Gastroesophageal sphincter (tissue), 4 donors: ENCODE data around the gene C1RL. TPM values are rescaled to one million over a fixed set of nuclear protein-coding genes. Genes with fewer than 3 reads are reported as not detected.

Source experiments
- ATAC-seq: fragments of 150-250 bp; one replicate; pipeline ENCODE4 v1.9.1; 2016; ENCODE audit warnings: mild to moderate bottlenecking, moderate library complexity
- H3K27ac ChIP-seq, 4 donors: fragments of 200-600 bp; sonication (generic) in 3 of 4; 1 replicate in 3 of 4; 2 replicates in 1 of 4; pipeline ENCODE4 v1.5.1; 2016 to 2019
- H3K27me3 ChIP-seq: fragments of 200-600 bp; sonication (generic); one replicate; pipeline ENCODE4 v1.5.1; 2019
- H3K36me3 ChIP-seq, 2 donors: fragments of 200-600 bp; sonication (generic); one replicate each; pipeline ENCODE4 v1.5.1; 2019; ENCODE audit warnings: control low read depth in 1 of 2
- H3K4me1 ChIP-seq, 3 donors: fragments of 200-600 bp; sonication (generic); 1 replicate in 2 of 3; 2 replicates in 1 of 3; pipeline ENCODE4 v1.5.1; 2016 to 2019; ENCODE audit warnings: control low read depth in 2 of 3
- H3K4me3 ChIP-seq, 2 donors: fragments of 200-600 bp; sonication (generic); one replicate each; pipeline ENCODE4 v1.5.1; 2019; ENCODE audit warnings: mild to moderate bottlenecking in 1 of 2, moderate library complexity in 1 of 2
- H3K9me3 ChIP-seq, 3 donors: fragments of 200-600 bp; sonication (generic); one replicate each; pipeline ENCODE4 v1.5.1; 2017 to 2019; ENCODE audit warnings: control low read depth in 2 of 3
- EP300 ChIP-seq: sonication (generic); formaldehyde crosslinking; IDR thresholded peaks from one replicate; pipeline ENCODE4 v1.6.1; 2017; ENCODE audit warnings: antibody characterized with exemption, mild to moderate bottlenecking
- POLR2A ChIP-seq, 2 donors: fragments of 450-650 bp; IDR thresholded peaks; one replicate each; pipeline ENCODE4 v1.6.1; 2017; ENCODE audit warnings: antibody characterized with exemption in 2 of 2, mild to moderate bottlenecking in 2 of 2, moderate library complexity in 1 of 2
- POLR2AphosphoS5 ChIP-seq: sonication (generic); formaldehyde crosslinking; IDR thresholded peaks from one replicate; pipeline ENCODE4 v1.6.1; 2017; ENCODE audit warnings: antibody characterized with exemption
- WGBS, 2 donors: methylation state at CpG; one replicate each; pipeline ENCODE4 v1.1.5; 2018; ENCODE audit warnings: low coverage in 1 of 2; 5-methylcytosine and 5-hydroxymethylcytosine counted together
- total RNA-seq, 4 donors: library from RNA; depleted of rRNA; stranded (reverse); fragments of >200 nt; gene quantifications; one replicate each; pipeline ENCODE4 v1.1.0, GENCODE V29; 2016
- TF ChIP-seq, protein P1 (sequence below), 4 experiments: fragments of 200-600 bp in 2 of 4; fragments of 450-650 bp in 2 of 4; sonication (generic) in 1 of 4; IDR thresholded peaks; one replicate each; pipeline ENCODE4 v1.5.1; 2017 to 2019; ENCODE audit warnings: antibody characterized with exemption in 4 of 4, mild to moderate bottlenecking in 2 of 4, moderate library complexity in 2 of 4

C1RL gene
- total RNA-seq, 4 donors from 2014 or later = 85.9 to 181 (median 103) TPM

DNA sequence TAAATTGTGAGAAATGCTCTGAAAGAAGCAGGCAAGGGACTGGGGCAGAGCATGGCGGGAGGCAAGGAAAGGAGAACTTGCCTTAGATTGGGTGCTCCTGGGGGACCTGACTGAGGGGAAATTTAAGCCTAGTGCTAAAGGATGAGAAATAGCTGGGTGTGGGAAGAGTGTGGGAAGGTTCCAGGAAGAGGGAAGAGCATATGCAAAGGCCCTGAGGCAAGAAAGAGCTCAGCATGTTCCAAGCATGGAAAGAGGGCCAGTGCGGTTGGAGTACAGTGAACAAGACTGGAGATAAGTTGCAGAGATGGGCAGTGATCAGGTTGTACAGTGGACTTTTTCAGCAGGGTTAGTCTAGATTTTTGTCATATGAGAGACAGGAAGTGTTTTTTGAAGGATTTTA, 30.2 kb upstream of the C1RL start:
- 86 to 92% methylated on average over 2 of the region's 2 CpGs for WGBS, 2 donors
- H3K27ac ChIP-seq = no peak overlapping the region
- H3K27me3 ChIP-seq = no peaks in the 10 kb centered on the region
- TF ChIP-seq POLR2AphosphoS5 (no peak), EP300 (no peak), POLR2A (IDR thresholded peaks at IDR 0.05) (no peak)
- TF ChIP-seq, protein P1, sequence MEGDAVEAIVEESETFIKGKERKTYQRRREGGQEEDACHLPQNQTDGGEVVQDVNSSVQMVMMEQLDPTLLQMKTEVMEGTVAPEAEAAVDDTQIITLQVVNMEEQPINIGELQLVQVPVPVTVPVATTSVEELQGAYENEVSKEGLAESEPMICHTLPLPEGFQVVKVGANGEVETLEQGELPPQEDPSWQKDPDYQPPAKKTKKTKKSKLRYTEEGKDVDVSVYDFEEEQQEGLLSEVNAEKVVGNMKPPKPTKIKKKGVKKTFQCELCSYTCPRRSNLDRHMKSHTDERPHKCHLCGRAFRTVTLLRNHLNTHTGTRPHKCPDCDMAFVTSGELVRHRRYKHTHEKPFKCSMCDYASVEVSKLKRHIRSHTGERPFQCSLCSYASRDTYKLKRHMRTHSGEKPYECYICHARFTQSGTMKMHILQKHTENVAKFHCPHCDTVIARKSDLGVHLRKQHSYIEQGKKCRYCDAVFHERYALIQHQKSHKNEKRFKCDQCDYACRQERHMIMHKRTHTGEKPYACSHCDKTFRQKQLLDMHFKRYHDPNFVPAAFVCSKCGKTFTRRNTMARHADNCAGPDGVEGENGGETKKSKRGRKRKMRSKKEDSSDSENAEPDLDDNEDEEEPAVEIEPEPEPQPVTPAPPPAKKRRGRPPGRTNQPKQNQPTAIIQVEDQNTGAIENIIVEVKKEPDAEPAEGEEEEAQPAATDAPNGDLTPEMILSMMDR (IDR thresholded peaks at IDR 0.05) = no peak
- H3K36me3 ChIP-seq = peaks cover 0 to 88% of the 10 kb centered on the region in 2 donors
- no peak for ATAC-seq
- H3K4me1 ChIP-seq = peaks cover 0 to 1% (median 0%) of the 10 kb centered on the region in 3 donors
- no peaks in the 10 kb centered on the region for H3K9me3 ChIP-seq
- H3K4me3 ChIP-seq = no peak overlapping the region

DNA sequence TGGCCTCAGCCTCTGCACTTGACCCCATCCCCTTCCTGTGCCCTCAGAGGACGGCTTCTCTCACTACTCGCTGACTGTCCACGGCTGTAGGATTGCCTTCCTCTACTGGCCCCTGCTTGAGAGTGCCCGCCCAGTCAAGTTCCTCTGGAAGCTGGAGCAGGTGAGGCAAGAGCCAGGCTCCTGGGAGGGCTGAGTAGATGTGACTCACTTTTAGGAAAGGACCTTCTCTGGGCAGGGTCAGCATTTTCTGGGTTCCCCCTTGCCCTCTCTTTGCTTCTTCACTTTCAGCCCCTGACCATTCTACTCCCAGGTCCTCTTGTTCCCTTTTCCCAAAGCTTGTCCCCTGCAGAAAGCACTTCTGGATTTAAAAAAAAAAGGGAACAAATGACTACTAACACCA, 28.9 kb upstream of the C1RL start:
- Histone ChIP-seq H3K4me3 (no peak overlapping the region), H3K27me3 (no peaks in the 10 kb centered on the region), H3K4me1 (no peaks in the 10 kb centered on the region), H3K9me3 (no peaks in the 10 kb centered on the region), H3K27ac (no peak overlapping the region), H3K36me3 (peaks cover 0 to 89% of the 10 kb centered on the region in 2 donors)
- ATAC-seq = no peak
- TF ChIP-seq POLR2AphosphoS5 (no peak), EP300 (no peak), POLR2A (IDR thresholded peaks at IDR 0.05) (no peak)
- TF ChIP-seq, protein P1 (IDR thresholded peaks at IDR 0.05) = no peak
- 43 to 50% methylated on average over 2 to 3 of the region's 4 CpGs for WGBS, 2 donors

DNA sequence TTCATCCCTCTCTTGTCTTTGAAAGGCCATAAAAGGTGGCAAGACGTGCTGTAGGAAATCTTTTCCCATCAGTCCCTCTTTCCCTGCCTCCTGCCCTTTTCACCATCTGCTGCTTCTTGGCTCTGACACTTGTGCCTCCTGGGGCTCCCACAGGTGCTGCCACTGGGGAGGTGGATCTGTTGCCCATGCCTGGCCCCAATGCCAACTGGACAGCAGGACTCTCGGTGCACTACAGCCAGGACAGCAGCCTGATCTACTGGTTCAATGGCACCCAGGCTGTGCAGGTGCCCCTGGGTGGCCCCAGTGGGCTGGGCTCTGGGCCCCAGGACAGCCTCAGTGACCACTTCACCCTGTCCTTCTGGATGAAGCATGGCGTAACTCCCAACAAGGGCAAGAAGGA, 27.7 kb upstream of the C1RL start:
- no peak for ATAC-seq
- H3K27ac ChIP-seq = no peak overlapping the region
- TF ChIP-seq, protein P1 (IDR thresholded peaks at IDR 0.05) = no peak
- no peak overlapping the region for H3K4me3 ChIP-seq
- 83 to 88% methylated on average over 1 of the region's 3 CpGs for WGBS, 2 donors
- H3K4me1 ChIP-seq = no peaks in the 10 kb centered on the region
- H3K27me3 ChIP-seq = no peaks in the 10 kb centered on the region
- H3K36me3 ChIP-seq = peaks cover 0 to 77% of the 10 kb centered on the region in 2 donors
- H3K9me3 ChIP-seq = no peaks in the 10 kb centered on the region

DNA sequence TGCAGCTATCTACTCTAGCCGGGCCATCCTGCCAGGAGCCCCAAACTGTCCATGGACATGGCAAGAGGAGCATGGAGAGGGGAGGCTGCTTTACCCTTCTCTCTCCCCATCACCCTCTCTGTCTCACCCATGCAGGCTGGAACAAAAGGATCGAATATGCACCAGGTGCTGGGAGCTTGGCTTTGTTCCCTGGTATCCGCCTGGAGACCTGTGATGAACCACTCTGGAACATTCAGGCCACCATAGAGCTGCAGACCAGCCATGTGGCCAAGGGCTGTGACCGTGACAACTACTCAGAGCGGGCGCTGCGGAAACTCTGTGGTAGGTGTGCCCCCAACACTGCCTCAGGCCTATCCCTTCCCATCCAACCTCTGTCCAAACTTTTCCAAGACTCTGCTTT, 27.1 kb upstream of the C1RL start:
- whole genome bisulfite sequencing, 2 donors = 60 to 94% methylated on average over 1 to 6 of the region's 7 CpGs
- Histone ChIP-seq H3K36me3 (peaks cover 0 to 71% of the 10 kb centered on the region in 2 donors), H3K4me1 (peaks cover 0 to 5% (median 2%) of the 10 kb centered on the region in 3 donors), H3K4me3 (no peak overlapping the region), H3K9me3 (no peaks in the 10 kb centered on the region), H3K27me3 (no peaks in the 10 kb centered on the region), H3K27ac (no peak overlapping the region)
- TF ChIP-seq, protein P1 (IDR thresholded peaks at IDR 0.05) = no peak
- no peak for TF ChIP-seq EP300
- no peak for TF ChIP-seq POLR2AphosphoS5
- no peak for TF ChIP-seq POLR2A (IDR thresholded peaks at IDR 0.05)
- no peak for ATAC-seq

DNA sequence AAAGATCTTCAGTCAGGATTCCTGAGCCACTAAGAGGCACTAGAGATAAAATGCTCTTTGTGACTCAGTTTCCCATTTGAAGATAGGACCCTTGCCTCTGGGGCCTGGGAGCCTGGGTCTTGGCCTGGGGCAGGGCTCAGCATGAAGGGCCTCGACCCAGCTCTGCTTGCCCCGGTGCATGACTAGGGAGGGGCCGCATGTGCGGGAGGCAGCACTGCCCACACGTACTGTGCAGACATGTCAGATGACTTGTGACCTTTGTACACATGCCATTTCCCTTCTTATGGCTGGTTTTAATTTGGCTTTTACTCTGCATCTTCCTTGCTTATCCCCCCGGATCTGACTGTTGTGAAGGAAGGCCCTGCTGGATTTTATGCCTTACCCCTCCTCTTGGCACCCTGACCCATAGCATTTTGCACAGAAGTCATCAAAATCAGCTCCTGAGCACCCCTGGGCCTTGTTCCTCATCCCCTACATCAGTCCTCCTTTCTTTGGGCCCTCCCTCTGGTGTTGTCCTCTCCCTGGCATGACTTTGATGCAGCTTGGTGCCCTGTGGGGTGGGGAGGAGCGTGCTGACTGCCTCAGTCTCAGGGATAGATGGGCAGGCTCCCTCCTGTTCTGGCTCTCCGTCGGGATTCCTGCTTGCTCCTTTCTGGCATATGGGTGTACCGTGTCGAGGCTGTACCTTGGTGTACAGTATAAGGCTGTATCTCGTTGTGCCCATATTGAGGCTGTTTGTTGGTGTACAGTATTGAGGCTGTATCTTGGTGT, 25.6 kb upstream of the C1RL start:
- no peak for TF ChIP-seq POLR2AphosphoS5
- TF ChIP-seq, protein P1 (IDR thresholded peaks at IDR 0.05) = no peak
- no peaks in the 10 kb centered on the region for H3K9me3 ChIP-seq
- no peak overlapping the region for H3K27ac ChIP-seq
- H3K27me3 ChIP-seq = no peaks in the 10 kb centered on the region
- peaks cover 0 to 20% (median 10%) of the 10 kb centered on the region in 3 donors for H3K4me1 ChIP-seq
- no peak for ATAC-seq
- 80 to 89% methylated on average over 1 to 7 of the region's 12 CpGs for WGBS, 2 donors
- H3K36me3 ChIP-seq = peaks cover 0 to 57% of the 10 kb centered on the region in 2 donors
- H3K4me3 ChIP-seq = no peak overlapping the region
